Loucy (cell line): ENCODE results near the gene RBM26.

Source experiments
- EZH2phosphoT487 ChIP-seq: fragments of 200-600 bp; IDR thresholded peaks from 2 replicates; pipeline ENCODE4 v1.6.1; 2018; ENCODE audit warnings: antibody characterized with exemption, mild to moderate bottlenecking, moderate library complexity, borderline replicate concordance
- TF ChIP-seq, protein P1 (sequence below): fragments of 200-600 bp; sonication (generic); conservative IDR thresholded peaks from 2 replicates; pipeline ENCODE4 v1.5.1; 2014; ENCODE audit warnings: mild to moderate bottlenecking, antibody characterized with exemption, low read length

DNA sequence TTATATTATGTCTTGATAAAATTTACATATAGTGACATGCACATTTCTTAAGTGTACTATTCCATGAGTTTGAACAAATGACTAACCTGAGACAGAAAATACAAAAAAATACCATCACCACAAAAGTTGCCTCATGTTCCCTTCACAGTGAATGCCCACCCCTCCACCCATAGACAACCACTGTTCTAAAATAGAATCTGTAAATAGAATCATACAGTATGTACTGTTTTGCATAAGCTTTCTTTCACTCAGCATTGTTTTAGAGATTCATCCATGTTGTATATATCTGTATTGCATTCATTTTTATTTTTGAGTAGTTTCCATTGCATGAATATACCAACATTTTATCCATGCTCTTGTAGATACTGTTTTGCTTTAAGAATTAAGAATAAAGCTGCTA lies 23.3 kb upstream of the RBM26 start:
- TF ChIP-seq, protein P1, sequence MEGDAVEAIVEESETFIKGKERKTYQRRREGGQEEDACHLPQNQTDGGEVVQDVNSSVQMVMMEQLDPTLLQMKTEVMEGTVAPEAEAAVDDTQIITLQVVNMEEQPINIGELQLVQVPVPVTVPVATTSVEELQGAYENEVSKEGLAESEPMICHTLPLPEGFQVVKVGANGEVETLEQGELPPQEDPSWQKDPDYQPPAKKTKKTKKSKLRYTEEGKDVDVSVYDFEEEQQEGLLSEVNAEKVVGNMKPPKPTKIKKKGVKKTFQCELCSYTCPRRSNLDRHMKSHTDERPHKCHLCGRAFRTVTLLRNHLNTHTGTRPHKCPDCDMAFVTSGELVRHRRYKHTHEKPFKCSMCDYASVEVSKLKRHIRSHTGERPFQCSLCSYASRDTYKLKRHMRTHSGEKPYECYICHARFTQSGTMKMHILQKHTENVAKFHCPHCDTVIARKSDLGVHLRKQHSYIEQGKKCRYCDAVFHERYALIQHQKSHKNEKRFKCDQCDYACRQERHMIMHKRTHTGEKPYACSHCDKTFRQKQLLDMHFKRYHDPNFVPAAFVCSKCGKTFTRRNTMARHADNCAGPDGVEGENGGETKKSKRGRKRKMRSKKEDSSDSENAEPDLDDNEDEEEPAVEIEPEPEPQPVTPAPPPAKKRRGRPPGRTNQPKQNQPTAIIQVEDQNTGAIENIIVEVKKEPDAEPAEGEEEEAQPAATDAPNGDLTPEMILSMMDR: no peak
- TF ChIP-seq EZH2phosphoT487: no peak
